ENCODE results near the gene SPC24.
"Not testable (repeated sequence)": the region's sequence is repeated elsewhere in the genome, so short reads cannot be mapped to it uniquely, and the experiment has no call there.

The SPC24 gene

GRCh38 chr19:11121963-11122362 is 33.6 kb downstream of the SPC24 start:
- DNase-seq: not testable (repeated sequence)

GRCh38 chr19:11116507-11116906 is 39.1 kb downstream of the SPC24 start:
- DNase-seq: no peak

GRCh38 chr19:11115895-11116446 is 39.6 kb downstream of the SPC24 start:
- no peak for DNase-seq

GRCh38 chr19:11115042-11115441 is 40.5 kb downstream of the SPC24 start:
- DNase-seq: no peak

GRCh38 chr19:11113140-11113708 is 42.4 kb downstream of the SPC24 start:
- no peak for DNase-seq

GRCh38 chr19:11111771-11112144 is 43.8 kb downstream of the SPC24 start:
- no peak for DNase-seq

- DNase-seq: no peak
Observed at GRCh38 chr19:11111117-11111770, 44.3 kb downstream of the SPC24 start.

- DNase-seq: no peak
Observed at GRCh38 chr19:11108746-11109145, 46.8 kb downstream of the SPC24 start.

- peak; percentile 46 for DNase-seq
Observed at GRCh38 chr19:11106477-11106876, 49.1 kb downstream of the SPC24 start.

- DNase-seq: no peak
Observed at GRCh38 chr19:11105014-11105636, 50.5 kb downstream of the SPC24 start.

GRCh38 chr19:11103667-11104066 is 51.9 kb downstream of the SPC24 start:
- not testable (repeated sequence) for DNase-seq

- no peak for DNase-seq
Observed at GRCh38 chr19:11102944-11103343, 52.6 kb downstream of the SPC24 start.

- DNase-seq: no peak
Observed at GRCh38 chr19:11101057-11101456, 54.5 kb downstream of the SPC24 start.

GRCh38 chr19:11100049-11100448 is 55.5 kb downstream of the SPC24 start:
- DNase-seq: no peak

GRCh38 chr19:11098861-11099260 is 56.7 kb downstream of the SPC24 start:
- no peak for DNase-seq

GRCh38 chr19:11098327-11098726 is 57.3 kb downstream of the SPC24 start:
- DNase-seq: no peak

- DNase-seq: not testable (repeated sequence)
Observed at GRCh38 chr19:11097367-11097766, 58.2 kb downstream of the SPC24 start.

GRCh38 chr19:11096210-11096841 is 59.3 kb downstream of the SPC24 start:
- peak; percentile 79 for DNase-seq

Measured in MV-4-11 (cell line).